GM21515 (cell line): Measurements from ENCODE around the gene PPFIA2.
A peak's percentile ranks its signal among the peaks of the same experiment; 100 is the strongest.

Experiments used
- ATAC-seq: cut with Tn5 transposase; IDR thresholded peaks from one replicate; pipeline ENCODE4 v1.9.1; 2021; ENCODE audit not compliant: unreplicated experiment

The PPFIA2 gene

DNA sequence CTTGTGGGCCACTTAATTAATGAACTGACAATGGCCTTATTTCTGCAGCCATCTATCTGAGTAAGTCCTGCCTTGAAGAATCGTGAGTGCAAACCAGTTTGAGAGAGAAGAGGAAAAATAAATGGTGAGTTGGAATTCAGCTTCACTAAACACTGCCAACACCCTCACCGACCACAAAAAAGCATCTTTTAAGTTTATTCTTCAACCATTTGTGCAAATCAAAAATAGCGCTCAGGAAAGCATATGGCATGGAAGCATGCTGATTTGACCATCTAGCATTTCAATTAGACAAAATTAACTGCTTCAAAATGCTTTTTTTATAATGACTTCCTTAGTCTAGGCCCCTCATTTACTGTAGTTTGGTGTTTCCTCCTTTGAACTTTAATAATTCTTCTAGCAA lies 294.0 kb downstream of the PPFIA2 start:
- no peak for ATAC-seq

DNA sequence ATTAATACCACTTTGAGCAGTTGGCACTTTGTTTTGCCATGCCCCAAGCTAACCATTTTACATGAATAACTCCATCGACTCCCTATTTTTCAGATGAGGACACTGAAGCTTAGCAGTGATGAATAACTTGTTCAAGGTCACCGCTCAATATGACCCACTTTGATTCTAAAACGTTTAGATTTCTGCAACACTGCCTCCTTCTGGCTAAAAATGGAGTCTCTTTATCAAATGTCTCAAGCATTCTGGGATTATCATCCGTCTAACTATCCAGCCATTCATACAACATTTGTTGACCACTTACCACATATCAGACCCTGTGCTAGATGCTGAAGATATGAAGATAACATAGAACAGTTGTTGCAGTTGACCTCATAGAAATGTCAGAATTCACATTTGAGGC lies 298.0 kb downstream of the PPFIA2 start:
- ATAC-seq, result no peak

DNA sequence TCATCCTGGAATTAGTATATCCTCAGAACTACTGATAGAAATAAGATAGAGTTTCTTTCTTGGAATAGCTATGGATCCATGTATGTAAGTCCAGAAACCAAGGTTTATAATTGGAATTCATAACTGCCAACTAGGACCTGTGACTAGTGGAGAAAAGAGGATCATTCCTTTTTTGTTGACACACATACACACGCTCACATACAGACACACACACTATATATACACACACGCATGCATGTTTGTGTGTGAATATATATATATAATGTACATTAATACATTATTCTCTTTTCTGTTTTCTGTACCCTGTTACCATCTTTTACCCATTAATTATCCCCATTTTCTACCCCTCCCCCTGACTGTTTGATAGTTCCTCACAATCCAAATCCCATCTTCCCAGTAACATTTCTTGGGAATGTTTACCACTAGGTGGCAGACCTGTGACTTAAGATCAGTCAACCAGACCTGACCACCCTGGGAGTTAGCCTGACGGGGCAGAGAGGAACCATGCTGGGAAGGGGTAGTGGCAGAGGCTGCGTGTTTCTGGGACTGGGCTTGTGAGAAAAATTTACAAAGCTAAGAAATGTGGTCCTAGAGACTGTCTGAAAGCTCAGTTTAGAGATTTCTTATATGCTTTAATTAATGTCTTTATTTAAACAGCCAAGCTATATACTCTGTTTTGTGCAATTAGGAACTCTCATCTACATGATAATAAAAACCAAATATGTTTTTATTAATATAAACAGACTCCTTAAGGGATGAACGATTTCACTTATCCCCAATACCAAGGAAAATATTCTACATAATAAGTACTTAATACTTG lies 308.0 kb downstream of the PPFIA2 start:
- peak; percentile 63 for ATAC-seq

DNA sequence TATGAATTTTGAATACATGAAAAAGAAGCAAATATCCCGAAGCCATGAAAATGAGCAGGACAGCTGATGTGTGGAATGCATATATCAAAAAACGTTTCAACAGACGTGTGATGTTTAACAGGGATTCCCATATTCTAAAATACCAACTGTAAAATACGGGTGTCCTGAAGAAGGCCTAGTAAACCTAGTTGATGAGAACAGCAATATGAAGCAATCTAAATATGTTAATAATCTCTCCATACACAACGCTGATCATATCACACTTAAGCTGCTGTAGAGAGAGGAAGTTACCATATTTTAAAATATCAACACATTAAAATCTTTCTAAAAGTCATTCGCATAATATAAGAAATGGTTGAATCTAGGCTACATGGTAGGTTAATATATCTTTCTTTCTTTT lies 317.5 kb downstream of the PPFIA2 start:
- ATAC-seq, result no peak

DNA sequence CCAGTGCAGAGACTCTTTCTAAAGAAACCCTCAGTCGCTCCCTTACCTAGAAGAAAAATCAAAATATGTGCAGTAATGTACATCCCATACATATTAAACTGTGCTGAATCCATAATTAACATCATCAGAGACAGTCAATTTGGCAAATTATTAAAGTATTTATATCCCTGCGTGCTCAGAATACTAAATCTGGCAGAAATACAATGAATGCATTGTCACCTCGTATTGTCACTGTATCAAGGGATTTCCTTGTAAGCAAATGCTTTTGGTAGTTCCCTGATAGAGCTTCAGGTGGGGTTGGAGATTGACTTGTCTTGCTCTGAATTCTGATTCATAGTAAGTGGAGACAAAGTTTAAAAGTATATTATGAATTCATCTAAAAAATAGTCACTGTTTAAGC lies 319.1 kb downstream of the PPFIA2 start:
- ATAC-seq, result no peak

DNA sequence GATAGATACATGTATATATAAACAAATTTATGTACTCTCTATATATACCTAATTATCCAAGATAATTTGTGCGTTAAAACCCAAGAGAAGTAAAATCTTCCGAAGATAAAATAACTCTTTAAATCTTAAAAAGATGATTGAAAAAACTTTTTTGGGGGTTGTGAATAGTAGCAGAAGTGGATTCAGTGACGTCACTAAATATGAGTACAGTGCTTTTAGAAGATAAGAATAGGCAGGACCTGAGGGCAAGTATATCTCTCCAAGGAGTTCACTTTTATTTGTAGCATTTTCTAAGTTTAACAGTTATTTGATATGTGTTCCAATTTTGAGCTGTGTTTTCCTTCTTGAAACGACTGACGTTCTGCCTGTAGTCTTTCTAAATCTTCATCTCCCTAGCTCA lies 319.8 kb downstream of the PPFIA2 start:
- ATAC-seq, result no peak

DNA sequence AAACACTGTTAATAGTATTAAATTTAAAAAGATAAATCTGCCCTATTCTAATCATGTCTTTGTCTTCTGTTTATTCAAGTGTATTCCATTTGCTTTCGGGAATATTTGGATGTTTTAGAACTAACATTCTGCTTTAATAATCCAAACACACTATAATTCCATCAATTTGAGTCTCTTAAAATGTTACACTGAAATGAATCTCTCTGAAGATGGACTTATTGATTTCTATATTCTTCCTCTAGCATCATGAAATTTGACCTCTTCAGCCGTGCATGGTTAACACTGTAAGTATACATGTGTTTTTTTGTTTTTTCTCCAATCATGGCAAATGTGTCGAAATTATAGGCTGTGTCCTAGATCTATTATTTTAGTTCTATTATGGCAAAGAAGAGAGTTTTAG lies 342.1 kb downstream of the PPFIA2 start:
- no peak for ATAC-seq

DNA sequence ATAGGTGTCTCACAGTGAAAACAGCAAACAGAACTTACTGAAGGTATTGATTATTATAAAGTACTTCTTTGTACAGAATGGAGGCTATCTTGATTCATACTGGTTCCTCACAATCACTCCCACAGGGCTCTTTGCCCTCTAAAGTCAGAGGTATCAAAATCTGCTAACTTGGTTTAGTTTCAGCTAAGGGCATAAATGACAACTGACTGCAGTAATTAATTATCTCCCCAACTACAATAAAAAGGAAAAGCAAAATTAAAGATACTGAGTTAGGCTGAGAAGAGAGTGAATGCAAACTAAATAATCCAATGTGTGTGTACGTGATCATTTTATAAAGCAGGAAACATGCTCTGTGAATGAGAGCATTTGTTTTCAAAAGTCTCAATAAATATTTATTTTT lies 342.6 kb downstream of the PPFIA2 start:
- ATAC-seq, result no peak

DNA sequence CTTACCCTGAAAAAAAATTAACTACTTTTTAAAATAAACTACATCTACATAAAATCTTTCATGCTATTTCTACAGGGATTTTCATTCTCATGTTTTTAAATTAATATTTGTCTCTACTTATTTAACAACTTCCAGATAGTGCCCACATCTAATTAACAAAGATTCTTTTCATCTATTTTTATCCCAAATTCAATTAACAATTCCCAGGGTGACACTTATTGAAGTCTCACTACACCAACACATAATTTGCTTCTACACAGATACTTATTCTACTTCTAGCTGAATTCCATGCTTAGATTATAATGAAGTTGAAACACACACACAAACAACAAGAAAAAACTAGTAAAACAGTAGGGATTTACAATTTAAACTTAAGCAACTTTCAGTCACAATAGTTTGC lies 344.7 kb downstream of the PPFIA2 start:
- ATAC-seq, result no peak

DNA sequence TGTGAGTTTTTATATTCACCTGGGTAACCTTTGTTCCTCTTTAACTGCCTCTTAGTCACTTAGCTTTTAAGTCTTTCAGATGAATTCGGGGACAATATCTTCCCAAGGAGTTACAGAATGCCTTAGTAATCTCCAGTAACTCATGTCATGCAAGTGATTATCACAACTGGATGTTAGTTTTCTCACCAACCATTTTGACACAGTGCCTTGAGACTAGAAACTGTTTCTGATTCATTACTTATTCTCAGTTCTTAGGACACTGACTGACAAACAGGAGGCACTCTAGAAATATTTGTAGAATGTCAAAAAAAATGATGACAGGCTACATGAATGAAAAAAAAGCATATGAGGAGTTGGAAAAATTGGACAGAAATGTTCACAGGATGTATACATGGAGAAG lies 346.2 kb downstream of the PPFIA2 start:
- ATAC-seq, result no peak

DNA sequence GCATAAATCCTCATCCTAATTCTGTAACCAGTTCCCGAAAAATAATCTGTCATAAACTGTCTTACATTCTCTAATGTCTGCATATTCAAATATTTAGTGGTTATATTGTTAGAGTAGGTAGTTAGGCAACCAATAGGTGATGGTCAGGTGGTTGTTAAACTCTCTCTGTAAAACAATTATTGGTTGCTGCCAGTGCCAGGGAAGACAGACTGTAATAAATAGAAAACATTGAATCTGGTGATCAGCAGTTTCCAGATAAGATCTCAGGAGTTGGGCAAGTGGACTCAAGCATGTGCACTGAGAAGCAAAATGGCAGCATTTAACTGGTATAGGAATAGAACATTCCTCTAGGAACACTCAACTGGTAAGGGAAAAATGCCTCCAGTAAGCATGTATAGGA lies 355.8 kb downstream of the PPFIA2 start:
- ATAC-seq, result no peak

DNA sequence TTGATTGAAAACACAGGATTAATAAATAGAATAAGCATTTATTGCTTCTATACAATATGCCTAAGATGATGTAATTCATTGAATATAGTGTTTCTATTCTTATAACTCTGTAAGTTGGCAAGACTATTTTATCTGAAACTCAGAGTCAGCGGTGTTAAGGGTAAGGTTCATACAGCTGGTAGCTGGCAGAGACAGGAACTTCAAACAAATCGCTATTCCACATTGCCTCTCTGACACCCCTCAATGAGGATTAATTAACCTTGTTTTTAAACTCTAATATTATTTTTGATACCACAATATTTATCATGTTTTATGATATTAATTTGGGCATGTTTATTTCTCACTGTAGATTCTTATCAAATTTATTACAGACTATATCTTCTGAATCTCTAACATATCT lies 357.9 kb downstream of the PPFIA2 start:
- ATAC-seq, result no peak

DNA sequence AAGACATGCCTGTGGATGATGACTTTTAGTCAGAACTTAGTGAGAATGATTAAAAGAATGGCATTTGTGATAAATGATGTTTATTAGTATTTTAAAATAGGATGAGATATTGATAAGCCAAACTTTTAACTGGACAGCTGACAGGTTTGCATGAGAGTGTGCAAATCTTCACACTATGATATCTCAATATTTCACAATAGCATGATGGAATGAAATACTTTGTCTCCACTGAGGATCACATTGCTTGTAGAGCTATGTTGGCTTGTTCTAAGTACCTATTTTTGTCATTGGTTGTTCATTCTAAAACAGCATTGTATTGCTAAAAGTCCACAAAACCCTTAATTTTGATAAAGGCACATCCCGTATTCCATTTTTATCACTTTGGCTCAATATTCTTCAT lies 359.1 kb downstream of the PPFIA2 start:
- no peak for ATAC-seq

DNA sequence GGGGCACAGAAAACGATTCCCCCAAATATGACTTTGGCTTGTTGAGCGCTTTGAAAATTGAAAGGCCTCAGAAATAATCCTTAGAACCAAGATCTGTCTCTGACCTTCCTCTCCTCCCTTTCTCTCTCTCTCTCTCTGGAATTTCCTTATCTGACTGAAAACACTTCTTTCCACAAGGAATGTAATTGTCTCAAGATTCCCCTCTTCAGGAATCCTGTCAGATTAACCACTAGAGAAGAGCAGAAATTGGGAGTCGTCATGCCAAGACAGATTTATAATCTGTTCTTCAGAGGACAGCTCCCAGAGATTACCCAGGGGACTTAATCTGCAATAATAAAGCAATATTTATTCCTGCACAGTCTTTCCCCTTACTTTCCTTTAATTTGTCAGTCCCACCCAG lies 363.7 kb downstream of the PPFIA2 start:
- no peak for ATAC-seq

DNA sequence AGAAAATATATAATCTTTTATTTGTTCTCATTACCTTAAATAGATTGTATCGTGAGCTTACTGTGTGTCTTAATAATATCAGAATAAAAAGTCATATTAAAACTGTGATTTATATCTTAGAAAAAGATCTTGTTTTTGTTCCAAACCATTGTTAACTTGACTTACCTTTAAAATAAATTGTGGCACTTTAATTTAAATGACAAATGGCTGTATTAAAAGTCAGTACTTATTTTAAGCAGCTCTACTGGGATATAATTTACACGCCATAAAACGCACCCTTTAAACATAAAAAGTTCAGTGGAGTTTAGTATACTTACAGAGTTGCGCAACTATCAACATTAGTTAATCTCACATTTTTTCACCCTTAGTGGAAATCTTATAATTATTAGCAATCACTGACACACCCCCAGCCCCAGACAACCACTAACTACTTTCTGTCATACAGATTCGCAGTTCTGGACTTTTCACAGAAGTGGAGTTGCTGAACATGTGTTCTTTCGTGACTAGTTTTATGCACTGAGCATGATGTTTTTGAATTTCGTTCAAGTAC lies 369.5 kb downstream of the PPFIA2 start:
- ATAC-seq, result no peak

DNA sequence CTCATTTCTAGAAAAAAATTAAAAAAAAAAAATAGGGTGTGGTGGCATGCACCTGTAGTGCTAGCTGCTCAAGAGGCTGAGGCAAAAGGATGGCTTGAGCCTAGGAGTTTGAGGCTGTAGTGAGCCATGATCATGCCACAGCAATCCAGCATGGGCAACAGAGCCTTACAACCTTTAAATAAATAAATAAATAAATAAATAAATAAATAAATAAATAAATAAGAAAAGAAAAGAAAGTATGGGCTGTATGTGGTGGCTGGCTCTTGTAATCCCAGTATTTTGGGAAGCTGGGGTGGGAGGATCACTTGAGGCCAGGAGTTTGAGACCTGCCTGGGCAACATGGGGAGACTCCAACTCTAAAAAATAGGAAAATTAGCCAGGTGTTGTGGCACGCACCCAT lies 373.0 kb downstream of the PPFIA2 start:
- no peak for ATAC-seq

DNA sequence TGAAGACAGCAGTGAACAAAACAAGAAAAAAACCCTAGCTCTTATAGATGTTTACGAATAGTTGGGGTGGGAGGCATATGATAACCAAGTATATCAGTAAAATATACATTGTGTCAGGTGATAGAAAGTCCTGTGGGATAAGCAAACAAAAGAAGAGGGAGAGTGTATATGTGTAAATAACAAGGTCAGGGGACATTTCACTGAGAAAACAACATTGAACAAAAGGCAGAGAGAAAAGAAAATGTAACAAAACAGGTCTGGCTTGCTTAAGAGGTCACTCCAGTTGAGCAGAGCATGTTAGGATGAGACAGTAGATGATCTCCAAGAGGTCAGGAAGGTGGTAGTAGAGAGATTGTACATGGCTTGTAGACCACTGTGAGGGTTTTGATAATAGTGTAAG lies 377.2 kb downstream of the PPFIA2 start:
- no peak for ATAC-seq

DNA sequence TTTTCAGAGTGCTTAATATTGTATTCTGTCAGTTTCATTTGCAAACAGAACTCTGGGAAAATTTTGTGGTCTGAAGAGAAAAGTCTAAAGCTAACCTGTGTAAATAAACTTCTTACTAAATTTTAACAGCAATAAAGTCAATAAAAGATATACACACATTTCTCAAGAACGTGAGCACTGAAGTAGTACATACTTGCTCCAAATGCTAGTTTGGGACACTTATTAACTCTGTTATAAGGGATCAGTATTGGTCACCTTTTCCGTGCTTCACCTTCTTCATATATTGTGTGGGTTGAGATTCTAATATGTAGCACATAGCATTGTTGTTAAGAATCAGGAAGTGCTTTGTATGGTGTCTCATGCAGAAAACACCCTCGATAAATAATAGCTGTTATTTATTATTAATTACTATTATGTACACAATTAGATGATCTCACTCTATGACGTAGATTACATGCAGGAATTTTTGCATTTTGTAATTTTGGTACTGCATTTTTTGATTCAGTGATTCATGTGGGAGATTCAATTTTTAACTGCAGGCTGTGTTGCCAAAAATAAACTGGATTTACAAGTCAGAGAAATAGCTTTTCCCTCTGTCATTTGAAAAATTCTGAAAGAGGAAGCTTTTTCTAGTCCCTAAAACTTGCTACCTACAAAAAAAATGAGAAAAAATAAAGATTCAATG lies 380.4 kb downstream of the PPFIA2 start:
- no peak for ATAC-seq

DNA sequence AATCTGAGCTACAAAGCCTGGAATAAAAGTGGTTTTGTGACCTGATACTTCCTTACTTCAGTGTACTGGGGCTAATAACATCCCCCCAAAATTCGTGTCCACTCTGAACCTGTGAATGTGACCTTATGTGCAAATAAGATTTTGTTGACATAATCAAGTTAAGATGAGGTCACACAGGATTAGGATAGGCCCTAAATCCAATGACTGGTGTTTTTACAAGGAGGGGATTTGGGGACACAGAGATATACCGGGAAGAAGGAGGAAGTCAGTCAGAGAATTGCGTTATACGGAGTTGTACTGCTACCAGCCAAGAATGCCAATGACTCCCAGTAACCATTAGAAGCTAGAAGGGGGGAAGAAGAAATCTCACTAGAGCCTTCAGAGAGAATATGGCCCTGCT lies 381.4 kb downstream of the PPFIA2 start:
- ATAC-seq, result no peak

DNA sequence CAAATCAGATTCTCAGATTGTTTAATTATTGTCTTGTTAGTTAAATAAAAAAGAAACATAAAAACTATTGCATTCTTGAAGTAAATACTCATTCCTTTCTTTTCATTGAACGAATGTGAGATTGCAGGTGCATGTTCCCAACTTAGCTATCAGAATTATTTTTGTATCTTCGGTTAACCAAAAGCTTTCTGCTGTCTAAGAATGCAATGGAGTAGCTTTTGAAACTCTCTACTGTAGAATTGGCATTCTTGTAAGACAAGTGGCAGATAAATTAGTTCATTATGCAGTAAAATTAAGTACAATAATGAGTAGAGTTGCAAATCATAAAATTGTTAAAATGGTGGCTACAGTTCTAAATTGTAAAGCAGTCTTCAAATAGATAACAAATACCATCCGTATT lies 383.2 kb downstream of the PPFIA2 start:
- no peak for ATAC-seq

DNA sequence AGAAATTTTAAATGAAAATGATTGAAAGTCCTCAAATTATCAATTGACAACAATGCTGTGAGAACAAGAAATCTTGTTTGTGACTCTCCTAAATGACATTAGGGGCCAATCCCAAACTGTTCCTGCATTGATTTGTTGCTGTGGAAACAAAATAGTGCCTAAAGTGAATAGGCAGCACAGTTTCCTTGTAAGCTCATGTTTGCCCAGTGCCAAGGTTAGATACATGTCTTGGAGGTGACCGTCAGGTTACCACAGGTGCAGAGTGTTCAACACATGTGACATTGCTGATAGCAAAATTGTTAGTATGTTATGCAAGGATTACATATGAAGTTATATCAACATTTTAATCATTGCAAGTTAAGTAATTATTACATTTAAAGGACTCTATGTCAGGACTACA lies 388.7 kb downstream of the PPFIA2 start:
- ATAC-seq, result no peak

DNA sequence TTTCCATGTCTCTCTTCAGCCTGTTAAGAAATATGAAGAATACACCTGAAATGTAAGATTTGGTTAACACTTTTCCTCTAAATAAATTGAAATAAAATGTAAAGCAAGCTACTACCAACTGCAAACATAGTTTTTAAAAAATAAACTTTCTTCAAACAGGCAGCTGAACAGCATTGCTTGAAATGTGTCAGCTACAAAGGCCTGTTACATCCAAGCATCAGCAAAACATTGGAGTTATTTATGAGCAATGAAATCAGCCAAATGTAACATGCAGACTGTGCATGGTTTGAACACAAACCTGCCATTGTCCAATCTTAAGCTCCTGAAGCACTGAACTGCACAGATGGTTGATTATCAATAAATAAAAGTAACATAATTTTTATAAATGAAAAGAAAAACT lies 390.0 kb downstream of the PPFIA2 start:
- no peak for ATAC-seq
